Endometrial microvascular endothelial cells (primary cell): ENCODE measurements around the gene CENPV. TPM values are rescaled to one million over a fixed set of nuclear protein-coding genes. Genes with fewer than 3 reads are reported as not detected.
"Not testable (repeated sequence)": the region's sequence is repeated elsewhere in the genome, so short reads cannot be mapped to it uniquely, and the experiment has no call there.

Source experiments
- in situ Hi-C: cut with HindIII; loops from 2 replicates; pipeline ENCODE4 v1.10.0; 2017; ENCODE audit warnings: low sequenced_read_pairs, low pct_unique_long_range_greater_than_20kb; ENCODE audit errors: inconsistent ontology term
- total RNA-seq: library from RNA; depleted of rRNA; stranded (reverse); fragments of >200 nt; gene quantifications from one replicate; pipeline ENCODE4 v1.2.3, GENCODE V29; 2015; ENCODE audit errors: inconsistent ontology term

Gene CENPV
- 38.7 TPM for total RNA-seq

GRCh38 chr17:16353317-16354174 is at the start of gene CENPV:
Gene CENPV (minus strand): TSS chr17:16353469. CDS start chr17:16353436, 33 bp downstream.
- in situ Hi-C loops: no loop called here

DNA sequence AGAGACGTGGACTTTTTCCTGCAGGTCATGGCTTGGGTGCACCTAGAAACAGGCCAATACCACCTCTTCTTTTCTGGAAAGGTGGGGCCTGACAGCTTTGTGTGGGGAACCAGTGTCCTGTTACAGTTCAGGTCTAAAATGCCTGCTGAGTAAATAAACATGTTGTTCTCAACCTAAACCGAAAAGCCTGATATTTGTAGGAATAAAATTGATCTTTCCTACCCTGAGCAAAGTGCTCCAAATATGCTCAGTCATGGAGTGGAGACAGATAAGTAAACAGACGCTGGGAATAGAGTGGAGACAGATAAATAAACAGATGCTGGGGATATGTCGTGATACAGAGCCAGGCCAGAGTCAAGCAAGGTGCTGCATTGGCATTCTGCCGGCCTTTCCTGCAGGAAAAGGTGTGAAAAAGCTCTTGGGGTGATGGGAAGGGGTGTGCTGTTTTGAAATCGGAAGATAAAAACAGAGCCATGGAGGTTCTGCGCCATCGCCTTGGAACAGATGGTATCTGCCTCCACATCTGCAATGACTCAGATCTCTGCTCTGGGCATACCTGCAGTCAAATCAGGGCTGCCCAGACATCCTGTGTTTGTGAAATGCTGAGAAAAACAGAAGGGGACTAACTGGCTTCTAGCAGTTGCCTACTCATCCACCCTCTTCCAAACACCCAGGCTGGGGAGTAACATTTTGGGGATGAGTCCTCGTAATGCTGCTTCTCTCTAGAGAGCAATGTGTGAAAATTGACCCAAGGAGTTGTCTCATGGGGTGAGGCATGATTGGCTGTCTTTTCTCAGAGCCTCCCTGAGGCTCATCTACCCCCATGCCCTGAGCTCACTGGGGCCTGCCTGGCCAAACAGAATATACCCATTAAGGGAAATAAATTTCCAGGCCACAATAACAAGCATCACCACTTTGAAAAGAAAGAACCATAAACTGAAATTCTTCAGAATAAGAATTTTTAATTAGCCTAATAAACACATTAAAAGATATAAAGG is 45.3 kb upstream of the CENPV start:
- in situ Hi-C loops: no loop called here

- in situ Hi-C loops: not testable (repeated sequence)
These were observed 43.4 kb upstream of the CENPV start for GRCh38 chr17:16396693-16397092.

- in situ Hi-C loops: not testable (repeated sequence)
These were observed 42.6 kb upstream of the CENPV start for GRCh38 chr17:16395887-16396286.

DNA sequence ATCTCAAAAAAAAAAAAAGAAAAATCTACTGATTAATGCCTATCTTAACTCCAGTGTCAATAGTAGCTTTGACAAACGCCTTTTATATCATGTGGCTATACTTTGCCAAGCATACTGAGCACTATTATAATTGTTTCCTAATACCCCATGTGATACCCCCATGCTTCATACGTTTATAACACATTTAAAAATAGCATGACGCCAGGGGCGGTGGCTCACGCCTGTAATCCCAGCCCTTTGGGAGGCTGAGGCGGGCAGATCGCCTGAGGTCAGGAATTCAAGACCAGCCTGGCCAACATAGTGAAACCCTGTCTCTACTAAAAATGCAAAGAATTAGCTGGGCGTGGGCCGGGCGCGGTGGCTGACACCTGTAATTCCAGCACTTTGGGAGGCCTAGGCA is 39.2 kb upstream of the CENPV start:
- in situ Hi-C loops: not testable (repeated sequence)

GRCh38 chr17:16391451-16391850 is 38.2 kb upstream of the CENPV start:
- in situ Hi-C loops: no loop called here

DNA sequence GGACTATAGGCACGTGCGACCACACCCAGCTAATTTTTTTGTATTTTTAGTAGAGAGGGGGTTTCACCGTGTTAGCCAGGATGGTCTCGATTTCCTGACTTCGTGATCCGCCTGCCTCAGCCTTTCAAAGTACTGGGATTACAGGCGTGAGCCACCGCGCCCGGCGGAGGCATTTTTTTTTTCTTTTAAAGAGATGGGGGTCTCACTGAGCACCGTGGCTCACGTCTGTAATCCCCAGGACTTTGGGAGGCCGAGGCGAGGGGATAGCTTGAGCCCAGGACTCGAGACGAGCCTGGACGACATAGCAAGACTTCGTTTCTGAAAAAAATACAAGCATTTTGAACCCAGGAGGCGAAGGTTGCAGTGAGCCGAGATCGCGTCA is 32.8 kb upstream of the CENPV start:
- in situ Hi-C loops: not testable (repeated sequence)

DNA sequence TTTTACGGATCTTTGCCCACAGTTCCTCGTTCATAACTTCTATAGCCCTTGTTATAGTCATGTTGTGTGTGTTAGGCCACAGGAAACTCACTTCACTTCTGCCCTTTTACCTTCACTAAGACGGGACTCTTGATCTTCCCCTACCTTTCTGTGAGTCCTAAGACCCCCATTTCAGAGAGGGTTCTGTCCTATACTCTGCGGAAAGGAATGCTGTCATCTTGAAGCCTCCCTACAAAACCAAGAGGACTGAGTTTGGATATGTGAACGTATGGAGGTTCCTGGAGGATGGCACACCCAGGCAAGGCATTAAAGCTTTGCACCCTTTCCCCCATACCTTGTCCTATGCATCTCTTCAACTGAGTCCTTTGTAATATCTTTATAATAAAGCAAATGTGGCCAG is 31.3 kb upstream of the CENPV start:
- in situ Hi-C loops: no loop called here

DNA sequence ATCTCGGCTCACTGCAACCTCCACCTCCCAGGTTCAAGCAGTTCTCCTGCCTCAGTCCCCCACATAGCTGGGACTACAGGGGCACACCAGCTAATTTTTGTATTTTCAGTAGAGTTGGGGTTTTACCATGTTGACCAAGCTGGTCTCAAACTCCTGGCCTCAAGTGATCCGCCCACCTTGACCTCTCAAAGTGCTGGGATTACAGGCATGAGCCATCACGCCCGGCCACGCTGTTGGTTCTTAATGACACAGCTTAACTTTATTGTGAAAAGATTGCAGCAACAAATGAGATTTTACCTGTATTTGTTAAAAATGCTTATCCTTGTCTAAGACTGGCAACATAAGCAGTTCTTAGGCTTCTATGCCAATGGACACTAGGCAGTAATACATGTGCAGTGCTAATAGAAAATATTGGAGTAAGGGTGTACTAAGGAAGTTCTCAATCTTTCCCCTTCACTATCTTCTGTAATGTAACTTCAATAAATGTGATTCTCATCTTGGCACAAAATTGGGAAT is 30.6 kb upstream of the CENPV start:
- in situ Hi-C loops: no loop called here

DNA sequence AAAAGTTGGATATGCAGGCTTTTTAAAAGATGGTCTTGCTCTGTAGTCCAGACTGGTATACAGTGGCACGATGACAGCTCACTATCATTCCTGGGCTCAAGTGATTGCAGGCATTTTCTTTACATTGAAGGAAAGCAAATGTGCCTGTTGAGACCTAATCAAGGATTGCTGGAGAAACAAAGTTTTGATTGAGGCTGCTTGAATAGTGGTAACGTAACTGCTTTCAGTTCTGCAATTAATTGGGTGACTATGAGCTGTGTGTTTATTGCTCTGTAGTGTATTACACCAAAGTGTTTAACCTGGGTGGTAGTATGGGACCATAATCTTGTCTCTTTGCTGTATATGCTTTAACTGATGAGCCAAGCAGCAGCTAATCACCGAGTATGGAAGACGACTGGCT is 29.9 kb upstream of the CENPV start:
- in situ Hi-C loops: no loop called here

DNA sequence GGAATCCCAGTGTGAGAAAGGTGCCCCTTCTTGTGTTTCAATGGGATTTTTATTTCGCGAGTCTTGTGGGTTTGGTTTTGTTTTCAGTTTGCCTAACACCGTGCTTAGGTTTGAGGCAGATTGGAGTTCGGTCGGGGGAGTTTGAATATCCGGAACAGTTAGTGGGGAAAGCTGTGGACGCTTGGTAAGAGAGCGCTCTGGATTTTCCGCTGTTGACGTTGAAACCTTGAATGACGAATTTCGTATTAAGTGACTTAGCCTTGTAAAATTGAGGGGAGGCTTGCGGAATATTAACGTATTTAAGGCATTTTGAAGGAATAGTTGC is 28.2 kb upstream of the CENPV start:
- in situ Hi-C loops: no loop called here

DNA sequence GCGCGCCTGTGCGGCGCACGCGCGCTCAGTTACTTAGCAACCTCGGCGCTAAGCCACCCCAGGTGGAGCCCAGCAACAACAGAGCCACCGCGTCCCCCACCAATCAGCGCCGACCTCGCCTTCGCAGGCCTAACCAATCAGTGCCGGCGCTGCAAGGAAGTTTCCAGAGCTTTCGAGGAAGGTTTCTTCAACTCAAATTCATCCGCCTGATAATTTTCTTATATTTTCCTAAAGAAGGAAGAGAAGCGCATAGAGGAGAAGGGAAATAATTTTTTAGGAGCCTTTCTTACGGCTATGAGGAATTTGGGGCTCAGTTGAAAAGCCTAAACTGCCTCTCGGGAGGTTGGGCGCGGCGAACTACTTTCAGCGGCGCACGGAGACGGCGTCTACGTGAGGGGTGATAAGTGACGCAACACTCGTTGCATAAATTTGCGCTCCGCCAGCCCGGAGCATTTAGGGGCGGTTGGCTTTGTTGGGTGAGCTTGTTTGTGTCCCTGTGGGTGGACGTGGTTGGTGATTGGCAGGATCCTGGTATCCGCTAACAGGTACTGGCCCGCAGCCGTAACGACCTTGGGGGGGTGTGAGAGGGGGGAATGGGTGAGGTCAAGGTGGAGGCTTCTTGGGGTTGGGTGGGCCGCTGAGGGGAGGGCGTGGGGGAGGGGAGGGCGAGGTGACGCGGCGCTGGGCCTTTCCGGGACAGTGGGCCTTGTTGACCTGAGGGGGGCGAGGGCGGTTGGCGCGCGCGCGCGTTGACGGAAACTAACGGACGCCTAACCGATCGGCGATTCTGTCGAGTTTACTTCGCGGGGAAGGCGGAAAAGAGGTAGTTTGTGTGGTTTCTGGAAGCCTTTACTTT is 27.6 kb upstream of the CENPV start, which contains the start of gene UBB:
UBB (plus strand) TSS at position 452 of the 856 bp plus-strand sequence. CDS start 817 bp downstream, outside the sequence.
- in situ Hi-C loops: no loop called here

- in situ Hi-C loops: no loop called here
These were observed 26.4 kb upstream of the CENPV start for GRCh38 chr17:16379654-16380053.

GRCh38 chr17:16378636-16379282 is 25.5 kb upstream of the CENPV start:
- in situ Hi-C loops: no loop called here

- in situ Hi-C loops: no loop called here
These were observed 24.7 kb upstream of the CENPV start for GRCh38 chr17:16377941-16378341.

GRCh38 chr17:16374146-16374938 is 21.1 kb upstream of the CENPV start:
- in situ Hi-C loops: no loop called here

- in situ Hi-C loops: no loop called here
These were observed 18.5 kb upstream of the CENPV start for GRCh38 chr17:16371742-16372141.
